AG10803 (cell line): ENCODE data around the gene TBX4.
"Not testable (repeated sequence)": the region's sequence is repeated elsewhere in the genome, so short reads cannot be mapped to it uniquely, and the experiment has no call there.

ENCODE experiments used
- DNase-seq: peaks from one replicate; pipeline ENCODE4 v3.0.0; 2010; ENCODE audit warnings: low read depth
- H3K4me3 ChIP-seq: 2 replicates; pipeline ENCODE4 v1.5.1; 2011; ENCODE audit warnings: mild to moderate bottlenecking, low read length, control low read depth
- CTCF ChIP-seq: conservative IDR thresholded peaks from 2 replicates; pipeline ENCODE4 v1.5.1; 2011; ENCODE audit warnings: mild to moderate bottlenecking, low read length, control low read depth, inconsistent platforms

TBX4 gene

DNA sequence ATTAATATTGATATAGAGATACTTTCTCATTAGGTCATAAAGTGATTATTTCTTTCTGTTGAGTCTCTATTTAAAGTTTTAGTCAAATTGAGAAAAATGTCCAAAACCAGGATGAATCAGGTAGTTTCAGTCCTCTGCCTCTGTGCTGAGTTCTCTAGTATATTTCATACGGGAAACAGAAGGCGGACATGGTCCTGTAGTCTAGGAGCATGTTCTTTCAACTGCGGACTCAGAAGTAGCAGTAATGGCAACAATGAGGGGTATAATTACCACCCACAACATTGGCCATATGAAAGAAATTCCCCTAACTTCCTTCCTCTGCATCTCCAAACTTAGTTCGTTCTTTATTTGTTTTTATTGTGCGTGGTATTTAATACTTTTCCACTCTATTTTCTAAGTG, 50.1 kb downstream of the TBX4 start:
- no peak for DNase-seq
- no peak for TF ChIP-seq CTCF
- no peak overlapping the region for H3K4me3 ChIP-seq

DNA sequence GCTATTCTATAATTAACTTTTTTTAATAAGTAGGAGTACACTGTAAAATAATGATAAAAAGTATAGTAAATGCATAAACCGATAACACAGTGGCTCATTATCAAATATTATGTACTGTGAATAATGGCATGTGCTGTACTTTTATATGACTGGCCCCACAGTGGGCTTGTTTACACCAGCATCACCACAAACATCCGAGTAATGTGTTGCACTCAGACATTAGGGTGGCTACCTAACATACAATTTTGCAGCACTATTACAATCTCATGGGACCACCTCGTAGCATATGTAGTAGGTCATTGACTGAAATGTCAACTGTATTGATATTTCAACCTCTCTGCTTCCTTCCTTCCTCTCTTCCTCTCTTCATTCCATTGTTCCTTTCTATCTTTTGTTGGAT, 51.7 kb downstream of the TBX4 start:
- no peak for DNase-seq
- no peak for TF ChIP-seq CTCF
- no peak overlapping the region for H3K4me3 ChIP-seq

DNA sequence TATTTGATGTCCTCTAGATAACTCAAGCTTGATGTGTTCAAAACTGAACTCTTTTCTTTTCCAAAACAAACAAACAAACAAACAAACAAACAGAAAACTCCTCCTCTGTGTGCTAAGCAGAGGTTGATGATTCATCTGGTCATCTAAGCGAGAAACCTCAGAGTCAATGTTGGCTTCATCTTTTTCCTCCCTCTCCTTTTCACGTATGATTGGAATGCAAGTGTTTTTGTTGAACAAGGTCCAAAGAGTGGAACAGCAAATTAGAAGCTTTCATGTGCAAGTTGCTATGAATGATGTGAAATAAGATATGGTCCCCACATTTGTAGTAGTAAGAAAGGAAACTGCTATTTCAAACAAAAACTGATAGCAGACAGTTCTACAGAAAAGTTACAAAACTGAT, 52.5 kb downstream of the TBX4 start:
- peak; percentile 90 for DNase-seq
- H3K4me3 ChIP-seq = no peak overlapping the region
- no peak for TF ChIP-seq CTCF

- DNase-seq = no peak
- no peak for TF ChIP-seq CTCF
Observed at GRCh38 chr17:61505846-61506627, 53.8 kb downstream of the TBX4 start.

DNA sequence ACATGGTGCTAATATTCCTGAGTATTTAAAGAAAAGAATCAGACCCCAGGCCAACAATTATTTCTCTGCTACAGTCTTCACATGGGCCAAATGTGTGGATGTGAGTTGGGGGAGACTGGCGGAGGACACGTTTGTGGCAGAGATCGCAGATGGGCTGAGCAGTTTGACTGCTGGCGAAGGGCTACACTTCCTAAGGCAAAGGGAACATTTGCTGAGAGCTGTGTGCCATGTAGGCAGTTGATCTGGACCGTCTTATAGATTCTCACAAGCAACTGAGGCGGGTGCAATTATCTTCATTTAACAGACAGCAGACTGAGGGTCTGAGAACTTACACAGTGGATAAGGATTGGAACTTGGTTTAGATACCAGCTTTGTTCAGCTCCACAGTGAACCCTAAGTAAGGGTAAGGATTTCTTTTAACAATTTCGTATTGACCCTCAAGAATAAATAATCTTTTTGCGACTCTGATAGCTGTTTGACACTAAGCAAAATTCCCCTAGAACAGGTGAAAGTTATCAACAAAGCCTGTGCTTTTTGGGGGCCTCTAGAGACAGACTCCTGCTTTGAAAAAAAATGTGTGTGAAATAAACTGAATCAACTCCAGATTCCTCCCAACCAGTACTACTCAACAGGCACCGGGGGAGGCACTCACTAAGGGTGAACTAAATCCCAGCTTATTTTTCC, 55.3 kb downstream of the TBX4 start:
- no peak overlapping the region for H3K4me3 ChIP-seq
- no peak for DNase-seq
- TF ChIP-seq CTCF = no peak

More at GRCh38 chr17:61505846-61506627, 53.8 kb downstream of the TBX4 start:
- H3K4me3 ChIP-seq = no peak overlapping the region

- H3K4me3 ChIP-seq = no peak overlapping the region
- DNase-seq = no peak
- no peak for TF ChIP-seq CTCF
Observed at GRCh38 chr17:61508912-61509311, 56.7 kb downstream of the TBX4 start.

- not testable (repeated sequence) for H3K4me3 ChIP-seq, DNase-seq
Observed at GRCh38 chr17:61509454-61509853, 57.2 kb downstream of the TBX4 start.
